A549 (cell line): Measurements from ENCODE around the gene DNAJB14. TPM values are rescaled to one million over a fixed set of nuclear protein-coding genes. Genes with fewer than 3 reads are reported as not detected.
"Not testable (repeated sequence)": the region's sequence is repeated elsewhere in the genome, so short reads cannot be mapped to it uniquely, and the experiment has no call there.

Experiments
- ATAC-seq, 2 experiments: fragments of 200-7000 bp in 1 of 2; fragments of >200 bp in 1 of 2; cut with Nextera tagmentation in 1 of 2; cut with Tn5 transposase in 1 of 2; 3 replicates each; pipeline versions ENCODE4 v1.8.0 to v1.9.1; 2018 to 2020; ENCODE audit warnings: mild to moderate bottlenecking in 1 of 2, moderate library complexity in 1 of 2
- CTCF ChIA-PET: fragments of 300-600 bp; sonication (Branson Sonifier 250); formaldehyde crosslinking; extraction: SDS; loops from one replicate; lab custom pipeline; 2021; ENCODE audit warnings: antibody characterized with exemption, inconsistent platforms; lab: Yijun Ruan, JAX
- POLR2A ChIA-PET: fragments of 350-600 bp; formaldehyde crosslinking; extraction: SDS; loops from one replicate; lab custom pipeline; 2021; ENCODE audit warnings: antibody characterized with exemption, inconsistent platforms; lab: Yijun Ruan, JAX
- DNase-seq, 2 experiments: peaks; one replicate each; pipeline versions ENCODE4 v3.0.0 to v3.0.0-alpha.2; 2011 to 2016; ENCODE audit warnings: low read depth in 1 of 2, low spot score in 1 of 2
- FAIRE-seq: peaks from 2 replicates; lab custom pipeline; 2011; peaks lifted over from hg19 to GRCh38; lab: Jason Lieb, UNC
- H3K27ac ChIP-seq, 2 experiments: fragments of >200 bp; sonication (Bioruptor Twin); formaldehyde crosslinking; 3 replicates each; pipeline ENCODE4 v1.5.1; 2016 to 2017
- H3K4me1 ChIP-seq: fragments of >200 bp; sonication (Bioruptor Twin); formaldehyde crosslinking; 3 replicates; pipeline ENCODE4 v1.6.1; 2016
- H3K4me2 ChIP-seq: fragments of >200 bp; sonication (Bioruptor Twin); formaldehyde crosslinking; 3 replicates; pipeline ENCODE4 v1.6.1; 2016
- H3K4me3 ChIP-seq: fragments of >200 bp; sonication (Bioruptor Twin); formaldehyde crosslinking; 3 replicates; pipeline ENCODE4 v1.5.1; 2016
- H3K9me3 ChIP-seq: fragments of >200 bp; sonication (Bioruptor Twin); formaldehyde crosslinking; 3 replicates; pipeline ENCODE4 v1.6.1; 2016
- BHLHE40 ChIP-seq: IDR thresholded peaks from 2 replicates; pipeline ENCODE4 v1.6.1; 2012; ENCODE audit warnings: low read depth, low read length, inconsistent platforms
- CBX2 ChIP-seq: fragments of 200-600 bp; sonication (generic); IDR thresholded peaks from 2 replicates; pipeline ENCODE4 v1.6.1; 2016; ENCODE audit warnings: low read depth, mild to moderate bottlenecking, borderline replicate concordance
- CHD2 ChIP-seq: fragments of 150-350 bp; IDR thresholded peaks from 2 replicates; pipeline ENCODE4 v1.6.1; 2014; ENCODE audit warnings: low read length; ENCODE audit not compliant: partially characterized antibody
- CHD4 ChIP-seq: fragments of 200-600 bp; sonication (generic); IDR thresholded peaks from 2 replicates; pipeline ENCODE4 v1.6.1; 2016; ENCODE audit warnings: antibody characterized with exemption, mild to moderate bottlenecking, borderline replicate concordance
- EHMT2 ChIP-seq: fragments of 200-600 bp; sonication (generic); IDR thresholded peaks from 2 replicates; pipeline ENCODE4 v1.6.1; 2016; ENCODE audit warnings: antibody characterized with exemption, low read depth, mild to moderate bottlenecking, moderate library complexity
- ESRRA ChIP-seq: fragments of 150-350 bp; IDR thresholded peaks from 2 replicates; pipeline ENCODE4 v1.6.1; 2014; ENCODE audit warnings: mild to moderate bottlenecking, low read length, borderline replicate concordance
- HEYL ChIP-seq: fragments of 250-450 bp; sonication (Bioruptor Pico); IDR thresholded peaks from 2 replicates; pipeline ENCODE4 v1.8.0; 2021; ENCODE audit warnings: mild to moderate bottlenecking, moderate library complexity
- HOXB5 ChIP-seq: fragments of 250-450 bp; sonication (Bioruptor Pico); IDR thresholded peaks from 2 replicates; pipeline ENCODE4 v1.5.0; 2020; ENCODE audit warnings: mild to moderate bottlenecking, moderate library complexity
- JUNB ChIP-seq: fragments of >200 bp; sonication (Bioruptor Twin); formaldehyde crosslinking; IDR thresholded peaks from 2 replicates; pipeline ENCODE4 v1.6.1; 2016
- KDM1A ChIP-seq: fragments of 200-600 bp; sonication (generic); IDR thresholded peaks from 2 replicates; pipeline ENCODE4 v1.6.1; 2016; ENCODE audit warnings: low read depth, mild to moderate bottlenecking
- MAFK ChIP-seq: fragments of 450-650 bp; IDR thresholded peaks from 2 replicates; pipeline ENCODE4 v1.6.1; 2014; ENCODE audit not compliant: partially characterized antibody
- MYC ChIP-seq: IDR thresholded peaks from 2 replicates; pipeline ENCODE4 v1.6.1; 2012; ENCODE audit warnings: mild to moderate bottlenecking, inconsistent platforms, low read length, improper control_type of control experiment, borderline replicate concordance
- NPAS2 ChIP-seq: fragments of 250-450 bp; sonication (Bioruptor Pico); IDR thresholded peaks from 2 replicates; pipeline ENCODE4 v1.8.0; 2022; ENCODE audit warnings: mild to moderate bottlenecking, moderate library complexity, borderline replicate concordance
- NR3C1 ChIP-seq: fragments of >200 bp; sonication (Bioruptor Twin); formaldehyde crosslinking; IDR thresholded peaks from 3 replicates; pipeline ENCODE4 v1.6.1; 2017
- POLR2A ChIP-seq: IDR thresholded peaks from 2 replicates; pipeline ENCODE4 v1.6.1; 2012; ENCODE audit warnings: mild to moderate bottlenecking, low read length
- POLR2AphosphoS2 ChIP-seq: conservative IDR thresholded peaks from 2 replicates; pipeline ENCODE4 v1.6.1; 2012; ENCODE audit warnings: low read length, improper control_type of control experiment, inconsistent platforms
- SMC3 ChIP-seq: fragments of >200 bp; sonication (Bioruptor Twin); formaldehyde crosslinking; IDR thresholded peaks from 3 replicates; pipeline ENCODE4 v1.6.1; 2018; ENCODE audit warnings: inconsistent platforms
- ZC3H11A ChIP-seq: fragments of 450-650 bp; IDR thresholded peaks from 2 replicates; pipeline ENCODE4 v1.6.1; 2014; ENCODE audit warnings: antibody characterized with exemption, mild to moderate bottlenecking
- ZSCAN20 ChIP-seq: fragments of 250-450 bp; sonication (Bioruptor Pico); IDR thresholded peaks from 2 replicates; pipeline ENCODE4 v1.8.0; 2022; ENCODE audit warnings: mild to moderate bottlenecking, moderate library complexity
- WGBS: methylation state at CpG from one replicate; pipeline ENCODE4 v1.1.6; 2017; ENCODE audit errors: missing lambda C conversion rate; 5-methylcytosine and 5-hydroxymethylcytosine counted together
- polyA plus RNA-seq, 4 experiments: library from polyadenylated mRNA; depleted of rRNA in 3 of 4; stranded (reverse); fragments of >200 nt; fragmentation: RNase III in 1 of 4; extraction: RNeasy Plus Mini Kit Qiagen cat#74134 plus additional on column Dnase treatment in 1 of 4; gene quantifications; 2 replicates in 3 of 4; 3 replicates in 1 of 4; pipeline ENCODE4 v1.2.3, GENCODE V29; 2011 to 2017
- TF ChIP-seq, protein P1 (sequence below): fragments of 250-450 bp; sonication (Bioruptor Pico); IDR thresholded peaks from 2 replicates; pipeline ENCODE4 v1.5.0; 2021; ENCODE audit warnings: mild to moderate bottlenecking, moderate library complexity, borderline replicate concordance
- TF ChIP-seq, protein P2 (sequence below): fragments of 250-450 bp; sonication (Bioruptor Pico); IDR thresholded peaks from 2 replicates; pipeline ENCODE4 v1.5.0; 2020; ENCODE audit warnings: low read depth, mild to moderate bottlenecking, moderate library complexity

The DNAJB14 gene
- polyA plus RNA-seq, 2 of the 4 experiments (the other 2 are of a cell fraction) = 22.8 to 34.0 TPM

DNA sequence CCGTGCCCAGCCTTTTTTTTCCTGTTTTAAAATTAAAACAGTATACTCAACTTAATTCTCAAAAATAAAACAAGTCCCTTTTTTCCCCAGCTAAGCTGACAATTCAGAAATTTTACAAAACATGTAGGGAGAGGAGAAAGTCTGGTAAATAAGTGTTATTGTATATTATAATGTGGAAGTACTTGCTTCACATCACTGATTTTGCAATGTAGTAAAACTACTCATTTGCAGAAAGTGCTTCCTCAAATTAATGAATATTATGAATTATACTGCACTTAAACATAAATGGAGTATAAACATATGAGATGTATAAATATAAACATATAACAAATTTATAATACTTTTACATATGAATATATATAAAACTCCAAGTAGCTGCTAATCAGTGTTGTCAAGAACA lies 15.3 kb upstream of the DNAJB14 start:
- H3K27ac ChIP-seq = no peak overlapping the region

DNA sequence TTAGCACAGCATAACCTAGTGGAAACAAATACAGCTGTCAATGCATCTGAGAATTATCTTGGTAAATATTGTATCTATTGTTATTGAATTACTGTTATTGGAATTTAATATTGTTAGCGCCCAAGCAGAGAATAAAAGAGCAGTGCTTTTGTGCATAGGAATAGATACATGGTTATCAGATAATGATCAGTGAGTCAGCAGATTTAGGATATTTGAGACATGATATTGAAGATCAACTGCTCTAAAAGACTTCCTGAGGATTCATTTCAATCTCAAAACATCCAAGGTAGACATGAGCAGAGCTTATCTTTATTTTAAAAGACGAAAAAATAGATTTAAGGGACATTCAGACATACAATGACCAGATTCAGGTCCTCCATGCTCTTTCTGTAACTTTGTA lies 14.2 kb upstream of the DNAJB14 start:
- H3K9me3 ChIP-seq = no peaks in the 10 kb centered on the region
- CTCF ChIA-PET = interaction anchor here (0.8 kb wide), 1 partner anchor 11 kb away, joined by 3 read pairs; no protein-coding TSS in a partner anchor
- no peak overlapping the region for H3K27ac ChIP-seq
- POLR2A ChIA-PET = interaction anchor here (1.0 kb wide), 1 partner anchor 10 kb away, joined by 5 read pairs; no protein-coding TSS in a partner anchor
- H3K4me2 ChIP-seq = no peak overlapping the region
- 53% methylated on average over 2 of the region's 2 CpGs for WGBS
- no peak for TF ChIP-seq BHLHE40
- no peak for TF ChIP-seq CBX2
- TF ChIP-seq MAFK = peak; percentile 26
- no peak for TF ChIP-seq CHD4
- no peak for TF ChIP-seq ESRRA
- TF ChIP-seq HOXB5 (CRISPR knock-in tag) = no peak
- TF ChIP-seq ZC3H11A = no peak
- ATAC-seq (no peak), FAIRE-seq (no peak), DNase-seq (no peak)
- no peak overlapping the region for H3K4me3 ChIP-seq
- 0 out of 3 replicates have a peak, but pooled peaks cover 3% of the 10 kb centered on the region for H3K4me1 ChIP-seq

More for the DNA sequence above, 15.3 kb upstream of the DNAJB14 start:
- DNase-seq (no peak), FAIRE-seq (no peak), ATAC-seq (no peak)
- ChIA-PET CTCF (no interaction called here), POLR2A (no interaction called here)
- WGBS = 44% methylated on average over 1 of the region's 1 CpG
- H3K4me3 ChIP-seq = no peak overlapping the region
- H3K4me1 ChIP-seq = 0 out of 3 replicates have a peak, but pooled peaks cover 3% of the 10 kb centered on the region
- no peaks in the 10 kb centered on the region for H3K9me3 ChIP-seq
- TF ChIP-seq EHMT2 = no peak
- TF ChIP-seq KDM1A = no peak
- TF ChIP-seq, protein P1, sequence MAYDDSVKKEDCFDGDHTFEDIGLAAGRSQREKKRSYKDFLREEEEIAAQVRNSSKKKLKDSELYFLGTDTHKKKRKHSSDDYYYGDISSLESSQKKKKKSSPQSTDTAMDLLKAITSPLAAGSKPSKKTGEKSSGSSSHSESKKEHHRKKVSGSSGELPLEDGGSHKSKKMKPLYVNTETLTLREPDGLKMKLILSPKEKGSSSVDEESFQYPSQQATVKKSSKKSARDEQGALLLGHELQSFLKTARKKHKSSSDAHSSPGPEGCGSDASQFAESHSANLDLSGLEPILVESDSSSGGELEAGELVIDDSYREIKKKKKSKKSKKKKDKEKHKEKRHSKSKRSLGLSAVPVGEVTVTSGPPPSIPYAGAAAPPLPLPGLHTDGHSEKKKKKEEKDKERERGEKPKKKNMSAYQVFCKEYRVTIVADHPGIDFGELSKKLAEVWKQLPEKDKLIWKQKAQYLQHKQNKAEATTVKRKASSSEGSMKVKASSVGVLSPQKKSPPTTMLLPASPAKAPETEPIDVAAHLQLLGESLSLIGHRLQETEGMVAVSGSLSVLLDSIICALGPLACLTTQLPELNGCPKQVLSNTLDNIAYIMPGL (CRISPR knock-in tag) = no peak
- H3K4me2 ChIP-seq = no peak overlapping the region

DNA sequence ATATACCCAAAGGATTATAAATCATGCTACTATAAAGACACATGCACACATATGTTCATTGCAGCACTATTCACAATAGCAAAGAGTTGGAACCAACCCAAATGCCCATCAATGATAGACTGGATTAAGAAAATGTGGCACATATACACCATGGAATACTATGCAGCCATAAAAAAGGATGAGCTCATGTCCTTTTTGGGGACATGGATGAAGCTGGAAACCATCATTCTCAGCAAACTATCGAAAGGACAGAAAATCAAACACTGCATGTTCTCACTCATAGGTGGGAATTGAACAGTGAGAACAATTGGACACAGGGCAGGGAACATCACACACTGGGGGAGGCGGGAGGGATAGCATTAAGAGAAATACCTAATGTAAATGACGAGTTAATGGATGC lies 11.8 kb upstream of the DNAJB14 start:
- H3K4me1 ChIP-seq, DNase-seq, H3K9me3 ChIP-seq, H3K27ac ChIP-seq, H3K4me3 ChIP-seq, H3K4me2 ChIP-seq, ATAC-seq, POLR2A ChIA-PET, CTCF ChIA-PET, FAIRE-seq: not testable (repeated sequence)
- 36% methylated on average over 3 of the region's 3 CpGs for WGBS

DNA sequence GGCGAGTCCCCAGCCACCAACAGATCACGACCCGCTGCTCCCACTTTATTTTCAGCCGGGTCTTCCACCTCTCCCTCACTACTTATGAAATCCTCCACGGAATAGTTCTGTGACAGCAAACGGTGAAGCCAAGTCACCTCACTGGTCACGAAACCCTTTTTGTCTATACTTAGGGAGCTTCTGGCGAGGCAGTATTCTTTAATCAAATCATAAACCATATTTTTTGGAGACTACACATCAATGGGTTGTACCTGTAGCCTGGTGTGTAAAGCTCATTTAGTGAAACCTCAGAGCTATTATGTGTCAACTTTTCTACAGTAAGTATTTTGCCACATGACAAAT lies 4.5 kb upstream of the DNAJB14 start:
- Histone ChIP-seq H3K27ac (peak overlapping the region; percentile 90 to 94), H3K4me2 (peak overlapping the region; percentile 88), H3K4me3 (peak overlapping the region; percentile 97), H3K4me1 (peaks cover 17% of the 10 kb centered on the region), H3K9me3 (no peaks in the 10 kb centered on the region)
- CTCF ChIA-PET = interaction anchor here (0.6 to 1.0 kb wide), 2 partner anchors 12 to 47 kb away, joined by 3 to 5 read pairs; no protein-coding TSS in a partner anchor
- FAIRE-seq = no peak
- POLR2A ChIA-PET = interaction anchor here (0.5 to 1.4 kb wide), 13 partner anchors 10 to 1398 kb away, joined by 3 to 11 read pairs (median 3); partner anchors contain the start of gene LAMTOR3
- no peak for TF ChIP-seq CBX2
- no peak for TF ChIP-seq SMC3
- TF ChIP-seq ZSCAN20 (CRISPR knock-in tag) = no peak
- TF ChIP-seq POLR2AphosphoS2 = no peak
- TF ChIP-seq NPAS2 = no peak
- no peak for TF ChIP-seq CHD2
- no peak for TF ChIP-seq NR3C1
- TF ChIP-seq, protein P2, sequence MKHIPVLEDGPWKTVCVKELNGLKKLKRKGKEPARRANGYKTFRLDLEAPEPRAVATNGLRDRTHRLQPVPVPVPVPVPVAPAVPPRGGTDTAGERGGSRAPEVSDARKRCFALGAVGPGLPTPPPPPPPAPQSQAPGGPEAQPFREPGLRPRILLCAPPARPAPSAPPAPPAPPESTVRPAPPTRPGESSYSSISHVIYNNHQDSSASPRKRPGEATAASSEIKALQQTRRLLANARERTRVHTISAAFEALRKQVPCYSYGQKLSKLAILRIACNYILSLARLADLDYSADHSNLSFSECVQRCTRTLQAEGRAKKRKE (CRISPR knock-in tag) = no peak
- no peak for TF ChIP-seq MYC
- TF ChIP-seq POLR2A = no peak
- no peak for TF ChIP-seq HEYL (CRISPR knock-in tag)
- no peak for TF ChIP-seq JUNB
- no peak for ATAC-seq
- 2% methylated on average over 8 of the region's 8 CpGs for WGBS
- no peak for DNase-seq
